K562 treated with DMSO at 1 percent for 48 hours (cell line): ENCODE results near the gene TSR1. TPM values are rescaled to one million over a fixed set of nuclear protein-coding genes. Genes with fewer than 3 reads are reported as not detected.

ENCODE experiments used
- total RNA-seq: library from RNA; unstranded; fragments of 300-600 nt; gene quantifications from 2 replicates; pipeline ENCODE4 v1.2.3, GENCODE V29; 2022; ENCODE audit warnings: low replicate concordance; ENCODE audit errors: extremely low read depth

TSR1 gene
- total RNA-seq, result not detected in 2 replicates

GRCh38 chr17:2336215-2336851, at the start of gene TSR1:
TSS of gene TSR1 (minus strand) at chr17:2336457. CDS start at chr17:2336427, 30 bp downstream.

DNA sequence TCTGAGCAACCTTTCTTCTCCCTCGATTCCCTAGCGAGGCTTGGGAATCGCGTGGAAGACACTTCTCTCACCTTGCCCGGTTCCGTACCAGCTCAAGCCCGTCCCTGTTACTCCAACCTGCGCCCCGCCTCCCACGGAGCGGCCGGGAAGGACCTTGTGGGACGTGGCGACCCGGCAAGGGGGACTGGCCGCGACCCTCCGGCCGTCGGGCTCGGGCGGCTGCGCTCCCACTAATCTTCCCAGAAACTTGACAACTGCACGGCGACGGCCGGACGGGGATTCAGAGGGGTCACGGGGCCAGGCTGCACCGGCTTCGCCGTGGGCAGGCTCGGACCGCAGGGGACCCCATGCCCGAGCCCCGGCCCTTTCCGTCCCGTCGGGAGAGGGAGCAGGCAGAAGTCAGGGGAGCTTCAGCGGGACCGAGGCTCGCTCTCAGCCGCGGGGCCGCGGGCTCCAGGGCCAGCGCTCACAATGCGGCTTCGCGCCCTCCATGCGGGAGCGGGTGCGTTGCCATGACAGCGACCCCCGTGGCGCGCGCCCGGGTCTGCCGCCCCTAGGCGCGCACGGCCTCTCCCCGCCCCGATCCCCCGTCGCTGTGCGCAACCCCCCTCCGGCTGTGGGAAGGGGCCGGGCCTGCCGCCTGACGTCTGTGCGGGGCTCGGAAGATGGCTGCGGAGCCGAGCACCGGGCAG, 741 bp upstream of the TSR1 start, which contains the start of gene SGSM2:
TSS of gene SGSM2 (plus strand) at position 650 of the 692 bp plus-strand sequence. CDS start 188 bp downstream, outside the sequence.

DNA sequence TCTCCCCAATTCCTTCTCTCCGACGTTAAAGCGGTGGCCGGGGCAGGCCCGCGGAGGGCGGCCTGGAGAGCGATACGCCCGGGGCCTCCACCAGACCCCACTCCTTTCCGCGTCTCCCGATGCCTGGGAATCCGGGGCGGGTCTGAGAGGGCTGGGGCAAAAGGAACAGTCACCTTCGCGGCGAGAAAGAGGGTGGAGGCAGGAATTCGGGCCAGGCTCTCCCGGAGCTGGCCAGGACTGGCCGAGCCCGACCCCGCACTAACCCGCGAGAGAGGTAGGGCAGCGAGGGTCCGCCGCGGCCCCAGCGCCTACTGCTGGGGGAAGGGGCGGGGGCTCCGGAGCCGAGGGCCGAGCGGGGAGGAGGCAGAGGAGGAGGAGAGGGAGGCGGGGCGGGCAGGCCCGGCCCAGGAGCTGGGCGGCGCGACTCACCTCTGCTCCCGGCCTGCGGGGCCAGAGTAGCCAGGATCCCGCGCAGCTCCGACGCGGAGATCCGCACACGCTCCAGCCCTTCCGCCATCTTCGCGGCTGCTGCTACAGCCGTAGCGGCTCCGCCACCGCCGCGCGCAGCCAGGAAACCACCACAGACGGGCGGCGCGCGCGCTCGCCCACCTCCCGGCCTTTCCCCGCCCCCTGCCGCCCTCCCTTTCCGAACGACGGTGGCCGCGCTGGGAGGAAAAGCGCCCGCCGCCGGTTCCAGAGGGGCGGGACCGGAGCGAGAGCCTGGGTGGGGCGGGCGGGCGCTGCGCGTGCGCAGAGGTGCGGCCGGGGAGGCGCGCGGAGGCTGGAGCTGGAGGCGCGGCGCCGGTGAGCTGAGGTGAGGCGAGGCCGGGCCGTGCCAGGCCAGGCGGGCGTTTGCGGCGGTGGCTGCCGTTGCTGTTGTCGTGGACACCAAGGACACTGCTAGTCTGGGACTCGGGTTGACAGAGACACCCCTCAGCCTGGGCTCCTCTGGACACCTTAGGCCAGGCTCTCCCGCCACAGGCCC, 32.8 kb downstream of the TSR1 start, which contains the start of the genes SMG6 and SRR:
TSS of gene SMG6 (minus strand) at position 582 of the 985 bp plus-strand sequence. CDS start at position 517, 65 bp downstream.
TSS of gene SRR (plus strand) at position 747 of the 985 bp plus-strand sequence. CDS start 11,611 bp downstream, outside the sequence.

Other genes with a start within 250 kb of the TSR1 start
- not detected in 2 replicates for gene SMG6, start 32.7 kb downstream of the TSR1 start, total RNA-seq
- gene SRR, start 32.5 kb downstream of the TSR1 start, total RNA-seq, result not detected in 2 replicates
- not detected in 2 replicates for gene SGSM2, start 1.0 kb upstream of the TSR1 start, total RNA-seq
- not detected in 2 replicates for gene MNT, start 64.6 kb upstream of the TSR1 start, total RNA-seq
- gene METTL16, start 175.4 kb upstream of the TSR1 start, total RNA-seq, result not detected in 2 replicates